Measurements from ENCODE around the gene NUP214. TPM values are rescaled to one million over a fixed set of nuclear protein-coding genes. Genes with fewer than 3 reads are reported as not detected.

The NUP214 gene
- total RNA-seq, 1 experiment from 2014 or later: 52.3 TPM

- no peaks in the 10 kb centered on the region; the same call in 1 of the 2 replicates for H3K4me1 ChIP-seq
- Mint-ChIP-seq H3K9me3 (ENCODE audit: unreplicated experiment) (no peaks in the 10 kb centered on the region), H3K27ac (ENCODE audit: unreplicated experiment) (no peak overlapping the region), H3K36me3 (ENCODE audit: insufficient read depth, unreplicated experiment) (peaks cover 58% of the 10 kb centered on the region), H3K4me1 (ENCODE audit: low read depth, unreplicated experiment) (peaks cover 6% of the 10 kb centered on the region), H3K27me3 (ENCODE audit: insufficient read depth, unreplicated experiment) (no peaks in the 10 kb centered on the region), H3K4me3 (ENCODE audit: unreplicated experiment) (no peak overlapping the region)
- CTCF ChIA-PET: no interaction called here
- POLR2A ChIA-PET: no interaction called here
- peaks cover 3% of the 10 kb centered on the region for H3K36me3 ChIP-seq (ENCODE audit: control insufficient read depth, insufficient read depth, low read length)
- no peak for DNase-seq
- H3K27me3 ChIP-seq (replicated peaks; ENCODE audit: control insufficient read depth, insufficient read depth, low read length): no peaks in the 10 kb centered on the region
- H3K4me3 ChIP-seq (ENCODE audit: low read depth, low read length): no peak overlapping the region
- intact Hi-C loops (cut with micrococcal nuclease; ENCODE audit: unreplicated experiment): no loop called here
- BruUV-seq (replicated peaks): no TSS peak
- H3K9me3 ChIP-seq: no peaks in the 10 kb centered on the region
- TF ChIP-seq CTCF (IDR thresholded peaks at IDR 0.05; ENCODE audit: insufficient read depth in 1 of 2, low read depth in 1 of 2, low read length in 1 of 2, severe bottlenecking in 1 of 2, unreplicated experiment in 1 of 2): no peak
These were observed 54.3 kb downstream of the NUP214 start for GRCh38 chr9:131179561-131180219.

GRCh38 chr9:131180454-131180853, 55.1 kb downstream of the NUP214 start:
- Histone ChIP-seq H3K4me1 (no peaks in the 10 kb centered on the region; the same call in 1 of the 2 replicates), H3K27me3 (replicated peaks; ENCODE audit: control insufficient read depth, insufficient read depth, low read length) (no peaks in the 10 kb centered on the region), H3K4me3 (ENCODE audit: low read depth, low read length) (no peak overlapping the region), H3K9me3 (no peaks in the 10 kb centered on the region), H3K36me3 (ENCODE audit: control insufficient read depth, insufficient read depth, low read length) (peaks cover 3% of the 10 kb centered on the region)
- TF ChIP-seq CTCF (IDR thresholded peaks at IDR 0.05; ENCODE audit: insufficient read depth in 1 of 2, low read depth in 1 of 2, low read length in 1 of 2, severe bottlenecking in 1 of 2, unreplicated experiment in 1 of 2): no peak
- intact Hi-C loops (cut with micrococcal nuclease; ENCODE audit: unreplicated experiment): no loop called here
- Mint-ChIP-seq H3K36me3 (ENCODE audit: insufficient read depth, unreplicated experiment) (peaks cover 58% of the 10 kb centered on the region), H3K9me3 (ENCODE audit: unreplicated experiment) (no peaks in the 10 kb centered on the region), H3K4me3 (ENCODE audit: unreplicated experiment) (no peak overlapping the region), H3K4me1 (ENCODE audit: low read depth, unreplicated experiment) (peaks cover 6% of the 10 kb centered on the region), H3K27ac (ENCODE audit: unreplicated experiment) (no peak overlapping the region), H3K27me3 (ENCODE audit: insufficient read depth, unreplicated experiment) (no peaks in the 10 kb centered on the region)
- ChIA-PET POLR2A (no interaction called here), CTCF (no interaction called here)
- no TSS peak for BruUV-seq (replicated peaks)
- DNase-seq: no peak

DNA sequence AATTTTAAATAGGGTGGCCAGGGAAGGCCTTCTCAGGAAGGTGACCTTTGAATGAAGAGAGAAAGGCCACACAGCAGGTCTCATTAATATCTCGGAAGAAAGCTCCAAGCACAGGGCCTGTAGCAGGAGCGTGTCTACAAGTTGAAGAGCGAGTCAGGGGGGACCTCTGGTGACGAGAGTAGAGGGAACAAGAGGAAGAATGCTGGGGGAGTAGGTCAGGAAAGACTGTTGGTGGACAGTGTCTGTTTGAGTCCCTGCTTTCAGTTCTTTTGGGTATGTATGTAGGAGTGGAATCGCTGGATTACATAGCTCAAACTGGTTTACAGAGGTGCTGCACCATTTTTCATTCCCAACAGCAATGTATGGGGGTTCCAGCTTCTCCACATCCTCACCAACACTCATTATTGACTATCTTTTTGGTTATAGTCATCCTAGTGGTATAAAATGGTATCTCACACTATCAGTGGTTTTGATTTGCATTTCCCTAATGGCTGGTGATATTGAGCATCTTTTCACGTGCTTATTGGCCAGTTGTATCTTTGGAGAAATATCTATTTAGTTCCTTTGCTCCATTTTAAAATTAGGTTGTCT, 55.8 kb downstream of the NUP214 start:
- Histone ChIP-seq H3K36me3 (ENCODE audit: control insufficient read depth, insufficient read depth, low read length) (peaks cover 3% of the 10 kb centered on the region), H3K4me3 (ENCODE audit: low read depth, low read length) (no peak overlapping the region), H3K9me3 (no peaks in the 10 kb centered on the region), H3K4me1 (no peaks in the 10 kb centered on the region; the same call in 1 of the 2 replicates), H3K27me3 (replicated peaks; ENCODE audit: control insufficient read depth, insufficient read depth, low read length) (no peaks in the 10 kb centered on the region)
- peak in 1 of 2 experiments; percentile 35 for TF ChIP-seq CTCF (IDR thresholded peaks at IDR 0.05; ENCODE audit: insufficient read depth in 1 of 2, low read depth in 1 of 2, low read length in 1 of 2, severe bottlenecking in 1 of 2, unreplicated experiment in 1 of 2)
- ChIA-PET POLR2A (no interaction called here), CTCF (interaction anchor here (0.6 kb wide), 1 partner anchor 128 kb away, joined by 4 read pairs; no protein-coding TSS in a partner anchor)
- BruUV-seq (replicated peaks): no TSS peak
- no peaks in the 10 kb centered on the region for H3K27me3 Mint-ChIP-seq (ENCODE audit: insufficient read depth, unreplicated experiment)
- H3K4me3 Mint-ChIP-seq (ENCODE audit: unreplicated experiment): no peak overlapping the region
- DNase-seq: no peak
- H3K4me1 Mint-ChIP-seq (ENCODE audit: low read depth, unreplicated experiment): peaks cover 6% of the 10 kb centered on the region
- no peaks in the 10 kb centered on the region for H3K9me3 Mint-ChIP-seq (ENCODE audit: unreplicated experiment)
- no peak overlapping the region for H3K27ac Mint-ChIP-seq (ENCODE audit: unreplicated experiment)
- intact Hi-C loops (cut with micrococcal nuclease; ENCODE audit: unreplicated experiment): no loop called here
- H3K36me3 Mint-ChIP-seq (ENCODE audit: insufficient read depth, unreplicated experiment): peaks cover 58% of the 10 kb centered on the region
